A549 (cell line): ENCODE data around the gene CD46.

Source experiments
- BHLHE40 ChIP-seq: IDR thresholded peaks from 2 replicates; pipeline ENCODE4 v1.6.1; 2012; ENCODE audit warnings: low read depth, low read length, inconsistent platforms
- CBX2 ChIP-seq: fragments of 200-600 bp; sonication (generic); IDR thresholded peaks from 2 replicates; pipeline ENCODE4 v1.6.1; 2016; ENCODE audit warnings: low read depth, mild to moderate bottlenecking, borderline replicate concordance
- CHD2 ChIP-seq: fragments of 150-350 bp; IDR thresholded peaks from 2 replicates; pipeline ENCODE4 v1.6.1; 2014; ENCODE audit warnings: low read length; ENCODE audit not compliant: partially characterized antibody
- CTCF ChIP-seq: fragments of >200 bp; sonication (Bioruptor Twin); formaldehyde crosslinking; IDR thresholded peaks from 3 replicates; pipeline ENCODE4 v1.5.1; 2016
- EP300 ChIP-seq, 2 experiments: fragments of >200 bp; sonication (Bioruptor Twin); formaldehyde crosslinking; IDR thresholded peaks; 2 replicates in 1 of 2; 3 replicates in 1 of 2; pipeline ENCODE4 v1.6.1; 2016 to 2017
- HDAC2 ChIP-seq: fragments of 200-600 bp; sonication (generic); IDR thresholded peaks from 2 replicates; pipeline ENCODE4 v1.6.1; 2016
- JUN ChIP-seq, 2 experiments: fragments of >200 bp; sonication (Bioruptor Twin); formaldehyde crosslinking; IDR thresholded peaks; 2 replicates in 1 of 2; 3 replicates in 1 of 2; pipeline ENCODE4 v1.6.1; 2016 to 2017
- JUNB ChIP-seq: fragments of >200 bp; sonication (Bioruptor Twin); formaldehyde crosslinking; IDR thresholded peaks from 2 replicates; pipeline ENCODE4 v1.6.1; 2016
- NFE2L2 ChIP-seq: fragments of 150-350 bp; conservative IDR thresholded peaks from 2 replicates; pipeline ENCODE4 v1.6.1; 2014; ENCODE audit warnings: low read length
- PBX3 ChIP-seq: IDR thresholded peaks from 2 replicates; pipeline ENCODE4 v1.6.1; 2012
- POLR2A ChIP-seq: IDR thresholded peaks from 2 replicates; pipeline ENCODE4 v1.6.1; 2012; ENCODE audit warnings: mild to moderate bottlenecking, low read length
- RAD21 ChIP-seq, 2 experiments: fragments of >200 bp in 1 of 2; sonication (Bioruptor Twin) in 1 of 2; formaldehyde crosslinking in 1 of 2; IDR thresholded peaks in 1 of 2; conservative IDR thresholded peaks in 1 of 2; 2 replicates in 1 of 2; 3 replicates in 1 of 2; pipeline ENCODE4 v1.6.1; 2012 to 2018; ENCODE audit warnings: inconsistent platforms in 1 of 2

GRCh38 chr1:207798847-207799246 lies 47.0 kb downstream of the CD46 start:
- no peak for TF ChIP-seq CTCF
- TF ChIP-seq CBX2: no peak
- TF ChIP-seq BHLHE40: no peak
- no peak for TF ChIP-seq HDAC2
- TF ChIP-seq PBX3: no peak
- no peak for TF ChIP-seq JUN (IDR thresholded peaks at IDR 0.05)
- TF ChIP-seq RAD21 (conservative IDR thresholded peaks at IDR 0.05 in 1 of 2, IDR thresholded peaks at IDR 0.05 in 1 of 2): no peak
- no peak for TF ChIP-seq EP300 (IDR thresholded peaks at IDR 0.05)
- TF ChIP-seq NFE2L2: no peak
- no peak for TF ChIP-seq JUNB
- no peak for TF ChIP-seq CHD2
- TF ChIP-seq POLR2A: no peak
